ENCODE measurements around the gene COX6A1. TPM values are rescaled to one million over a fixed set of nuclear protein-coding genes. Genes with fewer than 3 reads are reported as not detected.

COX6A1 gene
- total and polyA plus RNA-seq, 2 of the 13 experiments (the other 11 are each of a cell fraction or from before 2014, with no cell fraction given) = 542 to 673 TPM

DNA sequence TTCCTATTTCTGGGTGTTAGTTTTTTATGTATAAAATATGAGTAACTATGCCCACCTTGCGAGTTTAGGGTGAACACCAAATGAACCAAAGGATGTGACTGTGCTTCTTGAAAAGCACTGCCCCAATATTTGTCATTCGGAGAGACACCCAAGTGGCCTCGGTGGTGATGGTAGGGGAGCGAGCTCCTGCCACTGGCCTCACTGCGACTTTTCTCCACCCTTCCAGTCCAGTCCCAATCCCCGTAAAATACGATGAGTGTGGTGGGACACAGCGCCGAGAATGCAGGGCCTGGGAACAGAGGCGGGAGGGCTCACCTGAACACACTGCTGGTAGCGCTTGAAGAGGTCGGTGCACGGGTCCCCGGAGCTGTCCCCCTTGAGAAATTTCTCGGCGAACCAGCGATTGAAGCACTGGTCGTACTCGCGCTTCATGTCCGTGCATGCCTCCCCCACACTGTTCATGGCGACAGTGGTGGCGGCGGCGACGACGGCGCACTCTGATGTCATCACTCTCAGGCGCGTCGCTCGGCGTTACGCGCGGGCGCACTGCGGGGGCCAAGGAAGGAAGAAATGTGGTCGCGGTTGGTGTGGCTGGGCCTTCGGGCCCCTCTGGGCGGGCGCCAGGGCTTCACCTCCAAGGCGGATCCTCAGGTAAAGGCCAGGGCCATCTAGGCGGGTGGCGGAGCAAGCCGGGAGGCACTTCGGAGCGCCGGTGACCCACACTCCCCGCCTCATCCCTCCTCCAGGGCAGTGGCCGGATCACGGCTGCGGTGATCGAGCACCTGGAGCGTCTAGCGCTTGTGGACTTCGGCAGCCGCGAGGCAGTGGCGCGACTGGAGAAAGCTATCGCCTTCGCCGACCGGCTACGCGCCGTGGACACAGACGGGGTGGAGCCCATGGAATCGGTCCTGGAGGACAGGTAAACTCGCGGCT is 8.3 kb downstream of the COX6A1 start, which contains the start of the genes GATC and TRIAP1 (continued):
- TF ChIP-seq, protein P1, sequence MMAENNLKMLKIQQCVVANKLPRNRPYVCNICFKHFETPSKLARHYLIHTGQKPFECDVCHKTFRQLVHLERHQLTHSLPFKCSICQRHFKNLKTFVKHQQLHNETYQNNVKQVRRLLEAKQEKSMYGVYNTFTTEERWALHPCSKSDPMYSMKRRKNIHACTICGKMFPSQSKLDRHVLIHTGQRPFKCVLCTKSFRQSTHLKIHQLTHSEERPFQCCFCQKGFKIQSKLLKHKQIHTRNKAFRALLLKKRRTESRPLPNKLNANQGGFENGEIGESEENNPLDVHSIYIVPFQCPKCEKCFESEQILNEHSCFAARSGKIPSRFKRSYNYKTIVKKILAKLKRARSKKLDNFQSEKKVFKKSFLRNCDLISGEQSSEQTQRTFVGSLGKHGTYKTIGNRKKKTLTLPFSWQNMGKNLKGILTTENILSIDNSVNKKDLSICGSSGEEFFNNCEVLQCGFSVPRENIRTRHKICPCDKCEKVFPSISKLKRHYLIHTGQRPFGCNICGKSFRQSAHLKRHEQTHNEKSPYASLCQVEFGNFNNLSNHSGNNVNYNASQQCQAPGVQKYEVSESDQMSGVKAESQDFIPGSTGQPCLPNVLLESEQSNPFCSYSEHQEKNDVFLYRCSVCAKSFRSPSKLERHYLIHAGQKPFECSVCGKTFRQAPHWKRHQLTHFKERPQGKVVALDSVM (CRISPR knock-in tag; IDR thresholded peaks at IDR 0.05) = peak; percentile 50; the same call in 1 of the 2 replicates
- TF ChIP-seq, protein P2, sequence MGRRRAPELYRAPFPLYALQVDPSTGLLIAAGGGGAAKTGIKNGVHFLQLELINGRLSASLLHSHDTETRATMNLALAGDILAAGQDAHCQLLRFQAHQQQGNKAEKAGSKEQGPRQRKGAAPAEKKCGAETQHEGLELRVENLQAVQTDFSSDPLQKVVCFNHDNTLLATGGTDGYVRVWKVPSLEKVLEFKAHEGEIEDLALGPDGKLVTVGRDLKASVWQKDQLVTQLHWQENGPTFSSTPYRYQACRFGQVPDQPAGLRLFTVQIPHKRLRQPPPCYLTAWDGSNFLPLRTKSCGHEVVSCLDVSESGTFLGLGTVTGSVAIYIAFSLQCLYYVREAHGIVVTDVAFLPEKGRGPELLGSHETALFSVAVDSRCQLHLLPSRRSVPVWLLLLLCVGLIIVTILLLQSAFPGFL (CRISPR knock-in tag; IDR thresholded peaks at IDR 0.05) = no peak
- TF ChIP-seq ZNF121 (CRISPR knock-in tag; IDR thresholded peaks at IDR 0.05) = no peak
- 0 out of 2 replicates have a peak, but pooled peaks have one; percentile 12 for TF ChIP-seq SP5 (CRISPR knock-in tag; IDR thresholded peaks at IDR 0.05; ENCODE audit: borderline replicate concordance, low read depth)
- TF ChIP-seq ZNF577 (CRISPR knock-in tag; IDR thresholded peaks at IDR 0.05; ENCODE audit: borderline replicate concordance, low read depth) = 0 out of 2 replicates have a peak, but pooled peaks have one; percentile 56
- peak; percentile 58; the same call in 1 of the 2 replicates for TF ChIP-seq ARHGAP35 (CRISPR knock-in tag; IDR thresholded peaks at IDR 0.05; ENCODE audit: borderline replicate concordance)
- peak; percentile 93; the same call in 1 of the 2 replicates for TF ChIP-seq GTF3A (CRISPR knock-in tag; conservative IDR thresholded peaks at IDR 0.05)
- no peak for TF ChIP-seq ZNF530 (CRISPR knock-in tag; IDR thresholded peaks at IDR 0.05; ENCODE audit: low read depth)
- TF ChIP-seq, protein P3, sequence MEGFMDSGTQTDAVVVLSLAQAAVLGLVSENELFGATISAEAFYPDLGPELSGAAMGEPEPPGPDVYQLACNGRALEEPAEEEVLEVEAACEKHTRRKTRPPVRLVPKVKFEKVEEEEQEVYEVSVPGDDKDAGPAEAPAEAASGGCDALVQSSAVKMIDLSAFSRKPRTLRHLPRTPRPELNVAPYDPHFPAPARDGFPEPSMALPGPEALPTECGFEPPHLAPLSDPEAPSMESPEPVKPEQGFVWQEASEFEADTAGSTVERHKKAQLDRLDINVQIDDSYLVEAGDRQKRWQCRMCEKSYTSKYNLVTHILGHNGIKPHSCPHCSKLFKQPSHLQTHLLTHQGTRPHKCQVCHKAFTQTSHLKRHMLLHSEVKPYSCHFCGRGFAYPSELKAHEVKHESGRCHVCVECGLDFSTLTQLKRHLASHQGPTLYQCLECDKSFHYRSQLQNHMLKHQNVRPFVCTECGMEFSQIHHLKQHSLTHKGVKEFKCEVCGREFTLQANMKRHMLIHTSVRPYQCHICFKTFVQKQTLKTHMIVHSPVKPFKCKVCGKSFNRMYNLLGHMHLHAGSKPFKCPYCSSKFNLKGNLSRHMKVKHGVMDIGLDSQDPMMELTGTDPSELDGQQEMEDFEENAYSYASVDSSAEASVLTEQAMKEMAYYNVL (CRISPR knock-in tag; IDR thresholded peaks at IDR 0.05; ENCODE audit: borderline replicate concordance) = peak; percentile 75
- peak; percentile 48 for TF ChIP-seq FOXO1 (CRISPR knock-in tag; IDR thresholded peaks at IDR 0.05)
- TF ChIP-seq ZNF225 (CRISPR knock-in tag; IDR thresholded peaks at IDR 0.05) = peak; percentile 84
- peak in 1 of 2 experiments; percentile 55; a peak in 2 of 4 replicates for TF ChIP-seq MAFK (conservative IDR thresholded peaks at IDR 0.05 in 1 of 2, IDR thresholded peaks at IDR 0.05 in 1 of 2; ENCODE audit: low read length in 2 of 2)
- TF ChIP-seq ZFP90 (CRISPR knock-in tag; IDR thresholded peaks at IDR 0.05; ENCODE audit: borderline replicate concordance) = peak; percentile 92
- no peak; the same call in 1 of the 2 replicates for TF ChIP-seq NR2F6 (IDR thresholded peaks at IDR 0.05)
- peak; percentile 44; the same call in 1 of the 2 replicates for TF ChIP-seq NR2F6 (CRISPR knock-in tag; IDR thresholded peaks at IDR 0.05)
- peak; percentile 79; the same call in 1 of the 2 replicates for TF ChIP-seq ZNF782 (CRISPR knock-in tag; IDR thresholded peaks at IDR 0.05; ENCODE audit: borderline replicate concordance)
- TF ChIP-seq GFI1 (CRISPR knock-in tag; IDR thresholded peaks at IDR 0.05; ENCODE audit: borderline replicate concordance) = no peak
- no peak for TF ChIP-seq RBAK (CRISPR knock-in tag; IDR thresholded peaks at IDR 0.05)
- TF ChIP-seq ZNF274 (CRISPR knock-in tag; IDR thresholded peaks at IDR 0.05) = peak; percentile 84; the same call in 1 of the 2 replicates
- TF ChIP-seq, protein P4, sequence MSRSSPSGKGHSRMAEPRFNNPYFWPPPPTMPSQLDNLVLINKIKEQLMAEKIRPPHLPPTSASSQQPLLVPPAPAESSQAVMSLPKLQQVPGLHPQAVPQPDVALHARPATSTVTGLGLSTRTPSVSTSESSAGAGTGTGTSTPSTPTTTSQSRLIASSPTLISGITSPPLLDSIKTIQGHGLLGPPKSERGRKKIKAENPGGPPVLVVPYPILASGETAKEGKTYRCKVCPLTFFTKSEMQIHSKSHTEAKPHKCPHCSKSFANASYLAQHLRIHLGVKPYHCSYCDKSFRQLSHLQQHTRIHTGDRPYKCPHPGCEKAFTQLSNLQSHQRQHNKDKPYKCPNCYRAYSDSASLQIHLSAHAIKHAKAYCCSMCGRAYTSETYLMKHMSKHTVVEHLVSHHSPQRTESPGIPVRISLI (CRISPR knock-in tag; IDR thresholded peaks at IDR 0.05; ENCODE audit: borderline replicate concordance) = peak; percentile 77; the same call in 1 of the 2 replicates

All from HepG2 (cell line).